ENCODE results near the gene SHKBP1.
"Not testable (repeated sequence)": the region's sequence is repeated elsewhere in the genome, so short reads cannot be mapped to it uniquely, and the experiment has no call there.

Gene SHKBP1

GRCh38 chr19:40586611-40587010, 9.9 kb downstream of the SHKBP1 start:
- no peak for DNase-seq

- DNase-seq = no peak
These were observed 11.6 kb downstream of the SHKBP1 start for GRCh38 chr19:40588110-40588854.

GRCh38 chr19:40588926-40589569, 12.4 kb downstream of the SHKBP1 start:
- DNase-seq = no peak

GRCh38 chr19:40589591-40590429, 13.1 kb downstream of the SHKBP1 start:
- no peak for DNase-seq

- DNase-seq = no peak
These were observed 14.0 kb downstream of the SHKBP1 start for GRCh38 chr19:40590464-40591265.

- not testable (repeated sequence) for DNase-seq
These were observed 15.1 kb downstream of the SHKBP1 start for GRCh38 chr19:40591724-40592123.

- DNase-seq = peak; percentile 12
These were observed 15.5 kb downstream of the SHKBP1 start for GRCh38 chr19:40592170-40592569.

- DNase-seq = no peak
These were observed 17.6 kb downstream of the SHKBP1 start for GRCh38 chr19:40594255-40594654.

GRCh38 chr19:40594657-40595091, 18.0 kb downstream of the SHKBP1 start:
- no peak for DNase-seq

GRCh38 chr19:40596608-40597328, 20.1 kb downstream of the SHKBP1 start:
- DNase-seq = no peak

GRCh38 chr19:40597329-40597838, 20.7 kb downstream of the SHKBP1 start:
- no peak for DNase-seq

GRCh38 chr19:40598121-40598917, 21.6 kb downstream of the SHKBP1 start:
- DNase-seq = peak; percentile 79

GRCh38 chr19:40598918-40599307, 22.2 kb downstream of the SHKBP1 start:
- DNase-seq = no peak

- DNase-seq = no peak
These were observed 22.7 kb downstream of the SHKBP1 start for GRCh38 chr19:40599331-40599901.

GRCh38 chr19:40599902-40600569, 23.4 kb downstream of the SHKBP1 start:
- DNase-seq = no peak

GRCh38 chr19:40600570-40601133, 24.0 kb downstream of the SHKBP1 start:
- no peak for DNase-seq

GRCh38 chr19:40601134-40601974, 24.7 kb downstream of the SHKBP1 start, which contains the start of gene LTBP4:
LTBP4 (plus strand) TSS chr19:40601369; CDS start chr19:40601388, 19 bp downstream.
- no peak for DNase-seq

GRCh38 chr19:40603071-40603388, 26.4 kb downstream of the SHKBP1 start:
- DNase-seq = no peak
